Peyer's patch (tissue), 4 donors: Measurements from ENCODE around the gene PRXL2B. TPM values are rescaled to one million over a fixed set of nuclear protein-coding genes. Genes with fewer than 3 reads are reported as not detected.
A peak's percentile ranks its signal among the peaks of the same experiment; 100 is the strongest.

Experiments used
- DNase-seq, 3 donors: peaks; one replicate each; pipeline ENCODE4 v3.0.0-alpha.2; 2017 to 2019
- H3K27ac ChIP-seq, 4 donors: fragments of 200-600 bp; sonication (generic); one replicate each; pipeline ENCODE4 v1.5.1; 2016 to 2019
- H3K27me3 ChIP-seq, 2 donors: fragments of 200-600 bp; sonication (generic); one replicate each; pipeline ENCODE4 v1.5.1; 2019
- H3K36me3 ChIP-seq, 3 donors: fragments of 200-600 bp; sonication (generic); one replicate each; pipeline ENCODE4 v1.5.1; 2016 to 2019
- H3K4me1 ChIP-seq, 4 donors: fragments of 200-600 bp; sonication (generic); one replicate each; pipeline ENCODE4 v1.5.1; 2016 to 2019
- H3K4me3 ChIP-seq, 4 donors: fragments of 200-600 bp; sonication (generic); 1 replicate in 3 of 4; 2 replicates in 1 of 4; pipeline ENCODE4 v1.5.1; 2016 to 2019; ENCODE audit warnings: mild to moderate bottlenecking in 1 of 4
- H3K9me3 ChIP-seq, 4 donors: fragments of 200-600 bp; sonication (generic); one replicate each; pipeline ENCODE4 v1.5.1; 2016 to 2019; ENCODE audit warnings: mild to moderate bottlenecking in 1 of 4
- POLR2A ChIP-seq, 2 donors: fragments of 450-650 bp; IDR thresholded peaks; one replicate each; pipeline ENCODE4 v1.5.1; 2017; ENCODE audit warnings: antibody characterized with exemption in 2 of 2, mild to moderate bottlenecking in 2 of 2, moderate library complexity in 2 of 2
- total RNA-seq, 4 donors: library from RNA; depleted of rRNA; stranded (reverse); fragments of >200 nt; gene quantifications; one replicate each; pipeline ENCODE4 v1.1.0, GENCODE V29; 2016
- TF ChIP-seq, protein P1 (sequence below), 6 experiments: fragments of 450-650 bp in 4 of 6; fragments of 200-600 bp in 2 of 6; sonication (generic) in 1 of 6; IDR thresholded peaks; one replicate each; pipeline ENCODE4 v1.5.1; 2017 to 2019; ENCODE audit warnings: antibody characterized with exemption in 6 of 6, mild to moderate bottlenecking in 3 of 6, moderate library complexity in 1 of 6

PRXL2B gene
- total RNA-seq, 4 donors from 2014 or later = 41.3 to 79.5 (median 59.0) TPM

DNA sequence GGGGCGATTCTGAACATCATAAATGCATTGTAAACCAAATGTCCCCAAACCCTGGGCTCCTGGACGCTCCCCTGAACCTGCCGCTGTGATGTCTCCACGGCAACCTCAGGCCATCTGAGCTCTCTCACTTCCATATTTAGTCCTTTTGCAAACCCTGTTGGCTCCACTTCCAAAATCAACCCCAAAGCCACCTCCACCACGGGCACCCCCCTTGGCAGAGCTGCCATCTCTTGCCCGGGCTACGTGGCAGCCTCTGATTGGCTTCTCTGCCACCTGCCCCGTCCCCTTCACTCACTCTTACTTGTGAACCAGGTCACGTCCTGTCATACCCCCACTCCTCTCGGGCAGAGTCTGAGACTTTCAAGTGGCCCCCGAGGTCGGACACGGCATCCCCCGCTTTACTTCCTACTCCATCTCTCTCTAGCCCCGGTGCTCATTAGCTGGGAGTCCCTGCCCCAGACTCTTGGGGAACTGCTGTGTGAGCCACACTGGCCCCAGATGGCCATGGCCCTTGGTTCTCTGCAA lies 15.8 kb downstream of the PRXL2B start:
- Histone ChIP-seq H3K27me3 (no peaks in the 10 kb centered on the region), H3K4me3 (no peak overlapping the region), H3K27ac (no peak overlapping the region), H3K9me3 (no peaks in the 10 kb centered on the region), H3K4me1 (no peaks in the 10 kb centered on the region), H3K36me3 (no peaks in the 10 kb centered on the region)
- DNase-seq = no peak
- TF ChIP-seq, protein P1, sequence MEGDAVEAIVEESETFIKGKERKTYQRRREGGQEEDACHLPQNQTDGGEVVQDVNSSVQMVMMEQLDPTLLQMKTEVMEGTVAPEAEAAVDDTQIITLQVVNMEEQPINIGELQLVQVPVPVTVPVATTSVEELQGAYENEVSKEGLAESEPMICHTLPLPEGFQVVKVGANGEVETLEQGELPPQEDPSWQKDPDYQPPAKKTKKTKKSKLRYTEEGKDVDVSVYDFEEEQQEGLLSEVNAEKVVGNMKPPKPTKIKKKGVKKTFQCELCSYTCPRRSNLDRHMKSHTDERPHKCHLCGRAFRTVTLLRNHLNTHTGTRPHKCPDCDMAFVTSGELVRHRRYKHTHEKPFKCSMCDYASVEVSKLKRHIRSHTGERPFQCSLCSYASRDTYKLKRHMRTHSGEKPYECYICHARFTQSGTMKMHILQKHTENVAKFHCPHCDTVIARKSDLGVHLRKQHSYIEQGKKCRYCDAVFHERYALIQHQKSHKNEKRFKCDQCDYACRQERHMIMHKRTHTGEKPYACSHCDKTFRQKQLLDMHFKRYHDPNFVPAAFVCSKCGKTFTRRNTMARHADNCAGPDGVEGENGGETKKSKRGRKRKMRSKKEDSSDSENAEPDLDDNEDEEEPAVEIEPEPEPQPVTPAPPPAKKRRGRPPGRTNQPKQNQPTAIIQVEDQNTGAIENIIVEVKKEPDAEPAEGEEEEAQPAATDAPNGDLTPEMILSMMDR (IDR thresholded peaks at IDR 0.05) = no peak
- no peak for TF ChIP-seq POLR2A (IDR thresholded peaks at IDR 0.05)

DNA sequence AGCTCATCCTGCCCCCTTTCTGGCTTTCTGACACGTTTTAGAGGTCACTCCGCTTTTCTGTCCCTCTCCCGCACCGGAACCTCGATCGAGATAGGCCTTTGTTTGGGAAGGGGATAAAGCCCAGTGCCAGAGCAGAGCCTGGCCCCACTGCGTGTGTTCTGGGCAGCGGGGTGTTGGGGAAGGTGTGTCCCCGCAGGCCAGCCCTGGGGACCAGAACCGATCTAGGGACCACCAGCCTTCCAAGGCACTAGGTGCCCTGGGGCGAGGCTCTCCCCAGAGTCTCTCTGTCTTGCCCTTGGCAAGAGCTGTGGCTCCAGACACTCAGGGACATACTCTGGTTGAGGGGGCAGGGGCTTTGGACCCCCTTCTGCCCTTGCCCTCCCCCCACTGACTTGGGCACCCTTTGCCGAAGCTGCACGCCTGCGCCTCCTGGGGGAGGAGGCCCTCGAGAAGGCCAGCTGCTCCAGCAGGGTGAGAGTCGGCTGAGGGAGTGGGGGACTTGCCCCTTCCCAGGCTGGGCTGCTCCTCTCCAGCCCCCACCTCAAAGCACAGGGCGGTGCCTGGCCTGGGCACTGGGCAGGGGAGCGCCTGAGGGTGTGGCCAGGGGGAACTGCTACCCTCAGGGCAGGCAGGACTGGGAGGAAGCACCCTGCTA lies 16.4 kb downstream of the PRXL2B start:
- no peak overlapping the region for H3K4me3 ChIP-seq
- no peaks in the 10 kb centered on the region for H3K9me3 ChIP-seq
- H3K27me3 ChIP-seq = no peaks in the 10 kb centered on the region
- TF ChIP-seq, protein P1 (IDR thresholded peaks at IDR 0.05) = no peak
- H3K27ac ChIP-seq = no peak overlapping the region
- no peaks in the 10 kb centered on the region for H3K4me1 ChIP-seq
- DNase-seq = no peak
- no peaks in the 10 kb centered on the region for H3K36me3 ChIP-seq

DNA sequence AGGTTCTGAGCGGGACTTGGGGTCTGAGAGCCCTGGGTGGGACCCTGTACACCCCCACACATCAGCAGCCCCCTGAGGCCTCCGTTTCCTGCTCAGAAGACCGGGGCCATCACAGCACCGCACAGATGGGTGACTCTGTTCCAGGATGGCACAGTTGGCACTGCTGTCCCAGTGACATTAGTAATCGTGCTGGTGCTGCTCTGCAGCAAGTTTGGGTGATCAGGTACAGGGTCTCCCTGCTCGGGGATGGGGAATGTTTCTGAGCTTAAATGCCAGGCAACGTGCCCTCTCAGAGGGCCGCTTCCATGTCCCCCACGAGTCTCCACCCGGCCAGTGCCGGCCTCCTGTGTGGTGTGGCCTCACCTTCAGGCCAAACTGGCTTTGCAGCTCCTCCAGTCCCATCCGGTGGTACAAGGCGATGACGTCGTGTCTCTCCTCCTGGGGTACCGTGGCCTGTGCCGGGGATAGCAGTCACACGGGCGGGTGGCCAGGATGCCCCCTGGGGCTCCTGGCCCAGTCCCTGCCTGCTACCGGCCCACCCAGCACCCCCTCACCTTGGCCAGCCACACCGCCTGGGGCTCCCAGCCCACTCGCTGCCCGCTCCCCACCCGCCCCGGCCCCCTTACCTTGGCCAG lies 17.1 kb downstream of the PRXL2B start:
- no peaks in the 10 kb centered on the region for H3K9me3 ChIP-seq

DNA sequence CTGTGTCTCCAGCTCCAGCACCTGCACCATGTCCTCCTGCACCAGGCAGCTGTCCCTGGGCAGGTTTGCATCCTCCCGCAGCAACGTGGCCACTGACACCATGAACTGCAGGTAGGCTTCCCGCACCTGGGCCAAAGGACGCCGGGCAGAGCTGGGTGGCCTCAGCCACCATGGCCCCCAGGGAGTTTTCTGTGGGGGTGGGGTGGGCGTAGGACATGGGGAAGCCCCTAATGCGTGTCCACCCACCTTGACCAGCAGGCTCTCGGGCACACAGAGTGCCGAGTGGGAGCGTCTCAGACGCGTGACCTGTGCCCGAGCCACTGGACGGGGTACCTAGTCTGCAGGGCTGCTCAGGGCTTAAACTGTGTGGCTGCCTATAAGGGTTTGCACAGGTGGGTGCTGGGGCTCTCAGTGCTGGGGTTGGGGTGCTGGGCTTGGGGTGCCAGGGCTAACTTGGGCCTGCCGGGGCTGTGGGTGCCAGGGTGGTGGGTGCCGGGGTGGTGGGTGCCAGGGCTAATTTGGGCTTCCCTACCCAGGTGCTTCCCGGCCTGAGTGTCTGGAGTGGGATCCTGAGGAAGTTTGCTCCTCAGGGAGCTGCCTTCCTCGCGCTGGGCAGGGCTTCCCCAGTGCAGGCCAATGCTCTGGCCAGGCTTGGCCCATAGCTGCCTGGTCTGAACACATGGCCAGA lies 17.7 kb downstream of the PRXL2B start:
- no peak overlapping the region for H3K4me3 ChIP-seq
- no peak overlapping the region for H3K27ac ChIP-seq
- no peaks in the 10 kb centered on the region for H3K4me1 ChIP-seq
- H3K36me3 ChIP-seq = no peaks in the 10 kb centered on the region
- DNase-seq = no peak
- H3K9me3 ChIP-seq = no peaks in the 10 kb centered on the region
- no peaks in the 10 kb centered on the region for H3K27me3 ChIP-seq
- no peak for TF ChIP-seq POLR2A (IDR thresholded peaks at IDR 0.05)
- TF ChIP-seq, protein P1 (IDR thresholded peaks at IDR 0.05) = no peak

More for the DNA sequence above, 17.1 kb downstream of the PRXL2B start:
- Histone ChIP-seq H3K27me3 (no peaks in the 10 kb centered on the region), H3K36me3 (no peaks in the 10 kb centered on the region), H3K4me1 (no peaks in the 10 kb centered on the region), H3K27ac (no peak overlapping the region), H3K4me3 (no peak overlapping the region)
- TF ChIP-seq, protein P1 (IDR thresholded peaks at IDR 0.05) = no peak
- TF ChIP-seq POLR2A (IDR thresholded peaks at IDR 0.05) = no peak
- DNase-seq = peak in 1 of 3 donors; percentile 39

DNA sequence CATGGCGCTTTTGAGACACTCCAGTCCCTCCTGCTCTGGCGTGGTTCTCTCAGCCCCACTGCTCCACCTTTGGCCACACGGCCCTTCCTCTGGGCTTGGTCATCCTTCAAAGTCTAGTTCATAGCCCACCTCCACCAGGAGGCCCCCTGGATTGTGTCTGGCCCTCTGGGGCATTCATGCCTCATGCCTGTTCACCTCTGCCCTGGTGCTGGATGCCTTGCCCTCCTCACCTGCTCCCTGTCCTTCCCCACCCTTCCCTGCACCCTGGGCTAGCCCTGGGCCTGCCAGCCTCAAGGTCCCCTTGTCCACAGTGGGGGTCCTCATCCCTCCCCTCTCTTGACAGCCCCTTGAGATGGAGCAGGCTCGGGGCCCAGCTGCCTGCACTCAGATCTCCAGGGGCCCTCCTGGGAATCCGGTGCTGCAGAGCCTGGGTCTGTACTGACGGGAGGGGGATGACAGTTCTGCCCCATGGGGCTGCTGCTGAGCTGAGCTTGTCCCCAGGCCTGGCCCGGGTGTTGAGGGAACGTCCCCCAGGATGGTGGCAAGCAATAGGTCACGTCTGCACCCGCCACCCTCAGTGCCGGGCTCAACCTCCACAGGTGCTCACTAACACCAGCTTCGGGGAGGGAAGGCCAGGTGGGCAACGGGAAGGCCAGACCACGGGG lies 18.4 kb downstream of the PRXL2B start:
- H3K27ac ChIP-seq = no peak overlapping the region
- H3K4me1 ChIP-seq = no peaks in the 10 kb centered on the region
- no peaks in the 10 kb centered on the region for H3K27me3 ChIP-seq
- H3K4me3 ChIP-seq = no peak overlapping the region
- TF ChIP-seq POLR2A (IDR thresholded peaks at IDR 0.05) = no peak
- TF ChIP-seq, protein P1 (IDR thresholded peaks at IDR 0.05) = no peak
- no peak for DNase-seq
- H3K9me3 ChIP-seq = no peaks in the 10 kb centered on the region
- H3K36me3 ChIP-seq = no peaks in the 10 kb centered on the region
